PFSK-1 (cell line): Measurements from ENCODE around the gene MGMT.

Experiments used
- POLR2AphosphoS5 ChIP-seq: IDR thresholded peaks from 2 replicates; pipeline ENCODE4 v1.6.1; 2012; ENCODE audit warnings: low read depth, mild to moderate bottlenecking, control low read depth, low read length, moderate library complexity
- SIN3A ChIP-seq: IDR thresholded peaks from 2 replicates; pipeline ENCODE4 v1.6.1; 2012; ENCODE audit warnings: mild to moderate bottlenecking, low read length, moderate library complexity, borderline replicate concordance; ENCODE audit not compliant: insufficient read depth
- TAF1 ChIP-seq: IDR thresholded peaks from 2 replicates; pipeline ENCODE4 v1.6.1; 2012; ENCODE audit warnings: low read length, control low read depth, borderline replicate concordance; ENCODE audit not compliant: insufficient read depth
- TF ChIP-seq, protein P1 (sequence below), 2 experiments: IDR thresholded peaks; 2 replicates each; pipeline versions ENCODE4 v1.6.1 to v1.8.0; 2011 to 2012; ENCODE audit warnings: low read depth in 2 of 2, low read length in 2 of 2, control low read depth in 1 of 2, inconsistent platforms in 1 of 2, mild to moderate bottlenecking in 1 of 2, moderate library complexity in 1 of 2; ENCODE audit not compliant: insufficient read depth in 1 of 2

DNA sequence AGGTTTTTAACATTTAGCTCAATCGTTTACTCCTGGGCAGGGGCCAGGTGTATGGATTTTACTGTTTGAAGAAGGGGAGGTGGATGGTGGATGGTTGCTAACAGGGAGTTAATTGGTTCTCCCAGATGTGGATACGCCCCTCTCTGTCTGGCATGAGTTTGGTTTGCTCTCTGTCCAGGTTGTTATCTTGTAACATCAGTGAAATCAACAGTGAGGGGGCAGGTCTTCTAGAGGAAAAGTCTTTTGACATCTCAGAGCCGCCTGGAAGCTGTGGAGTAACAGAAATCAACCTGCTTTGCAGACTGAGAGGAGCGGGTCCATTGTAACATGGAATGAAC, 243.4 kb downstream of the MGMT start:
- TF ChIP-seq TAF1 (no peak), SIN3A (no peak), POLR2AphosphoS5 (no peak)
- TF ChIP-seq, protein P1, sequence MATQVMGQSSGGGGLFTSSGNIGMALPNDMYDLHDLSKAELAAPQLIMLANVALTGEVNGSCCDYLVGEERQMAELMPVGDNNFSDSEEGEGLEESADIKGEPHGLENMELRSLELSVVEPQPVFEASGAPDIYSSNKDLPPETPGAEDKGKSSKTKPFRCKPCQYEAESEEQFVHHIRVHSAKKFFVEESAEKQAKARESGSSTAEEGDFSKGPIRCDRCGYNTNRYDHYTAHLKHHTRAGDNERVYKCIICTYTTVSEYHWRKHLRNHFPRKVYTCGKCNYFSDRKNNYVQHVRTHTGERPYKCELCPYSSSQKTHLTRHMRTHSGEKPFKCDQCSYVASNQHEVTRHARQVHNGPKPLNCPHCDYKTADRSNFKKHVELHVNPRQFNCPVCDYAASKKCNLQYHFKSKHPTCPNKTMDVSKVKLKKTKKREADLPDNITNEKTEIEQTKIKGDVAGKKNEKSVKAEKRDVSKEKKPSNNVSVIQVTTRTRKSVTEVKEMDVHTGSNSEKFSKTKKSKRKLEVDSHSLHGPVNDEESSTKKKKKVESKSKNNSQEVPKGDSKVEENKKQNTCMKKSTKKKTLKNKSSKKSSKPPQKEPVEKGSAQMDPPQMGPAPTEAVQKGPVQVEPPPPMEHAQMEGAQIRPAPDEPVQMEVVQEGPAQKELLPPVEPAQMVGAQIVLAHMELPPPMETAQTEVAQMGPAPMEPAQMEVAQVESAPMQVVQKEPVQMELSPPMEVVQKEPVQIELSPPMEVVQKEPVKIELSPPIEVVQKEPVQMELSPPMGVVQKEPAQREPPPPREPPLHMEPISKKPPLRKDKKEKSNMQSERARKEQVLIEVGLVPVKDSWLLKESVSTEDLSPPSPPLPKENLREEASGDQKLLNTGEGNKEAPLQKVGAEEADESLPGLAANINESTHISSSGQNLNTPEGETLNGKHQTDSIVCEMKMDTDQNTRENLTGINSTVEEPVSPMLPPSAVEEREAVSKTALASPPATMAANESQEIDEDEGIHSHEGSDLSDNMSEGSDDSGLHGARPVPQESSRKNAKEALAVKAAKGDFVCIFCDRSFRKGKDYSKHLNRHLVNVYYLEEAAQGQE (IDR thresholded peaks at IDR 0.05; ENCODE audit: insufficient read depth in 1 of 2, low read depth in 2 of 2, low read length in 2 of 2): no peak
